Tibial nerve (tissue), 4 donors: ENCODE measurements around the gene ASGR2. TPM values are rescaled to one million over a fixed set of nuclear protein-coding genes. Genes with fewer than 3 reads are reported as not detected.
"Not testable (repeated sequence)": the region's sequence is repeated elsewhere in the genome, so short reads cannot be mapped to it uniquely, and the experiment has no call there.

Experiments
- DNase-seq, 2 donors: peaks; one replicate each; pipeline ENCODE4 v3.0.0-alpha.2; 2019; ENCODE audit warnings: low spot score in 2 of 2
- H3K27ac ChIP-seq, 4 donors: fragments of 200-600 bp; sonication (generic) in 3 of 4; one replicate each; pipeline ENCODE4 v1.5.1; 2017 to 2019; ENCODE audit warnings: mild to moderate bottlenecking in 1 of 4
- H3K27me3 ChIP-seq, 2 donors: fragments of 200-600 bp; sonication (generic) in 1 of 2; one replicate each; pipeline versions ENCODE4 v1.5.1 to v1.6.0; 2017 to 2019
- H3K36me3 ChIP-seq, 3 donors: fragments of 200-600 bp; sonication (generic); one replicate each; pipeline ENCODE4 v1.5.1; 2018 to 2019
- H3K4me1 ChIP-seq, 4 donors: fragments of 200-600 bp; sonication (generic) in 3 of 4; one replicate each; pipeline ENCODE4 v1.5.1; 2017 to 2019
- H3K4me3 ChIP-seq, 4 donors: fragments of 200-600 bp; sonication (generic) in 3 of 4; one replicate each; pipeline ENCODE4 v1.5.1; 2017 to 2019; ENCODE audit warnings: mild to moderate bottlenecking in 1 of 4, moderate library complexity in 1 of 4
- H3K9me3 ChIP-seq, 4 donors: fragments of 200-600 bp; sonication (generic) in 3 of 4; one replicate each; pipeline ENCODE4 v1.5.1; 2017 to 2019
- EP300 ChIP-seq, 2 donors: sonication (generic); formaldehyde crosslinking; IDR thresholded peaks; one replicate each; pipeline ENCODE4 v1.6.1; 2017; ENCODE audit warnings: antibody characterized with exemption in 2 of 2, mild to moderate bottlenecking in 1 of 2
- POLR2A ChIP-seq, 2 donors: fragments of 450-650 bp; IDR thresholded peaks; one replicate each; pipeline ENCODE4 v1.6.1; 2017; ENCODE audit warnings: antibody characterized with exemption in 2 of 2, mild to moderate bottlenecking in 2 of 2, moderate library complexity in 2 of 2
- WGBS, 2 donors: methylation state at CpG; one replicate each; pipeline ENCODE4 v1.1.5; 2018; 5-methylcytosine and 5-hydroxymethylcytosine counted together
- total RNA-seq, 4 donors: library from RNA; depleted of rRNA; stranded (reverse); fragments of >200 nt; gene quantifications; one replicate each; pipeline ENCODE4 v1.1.0, GENCODE V29; 2016
- TF ChIP-seq, protein P1 (sequence below), 5 experiments: fragments of 200-600 bp in 3 of 5; fragments of 450-650 bp in 2 of 5; sonication (generic) in 3 of 5; IDR thresholded peaks; one replicate each; pipeline ENCODE4 v1.5.1; 2016 to 2019; ENCODE audit warnings: antibody characterized with exemption in 5 of 5, mild to moderate bottlenecking in 3 of 5, moderate library complexity in 2 of 5

Gene ASGR2
- total RNA-seq, 4 donors from 2014 or later, result 0.60 TPM; not detected in 3

DNA sequence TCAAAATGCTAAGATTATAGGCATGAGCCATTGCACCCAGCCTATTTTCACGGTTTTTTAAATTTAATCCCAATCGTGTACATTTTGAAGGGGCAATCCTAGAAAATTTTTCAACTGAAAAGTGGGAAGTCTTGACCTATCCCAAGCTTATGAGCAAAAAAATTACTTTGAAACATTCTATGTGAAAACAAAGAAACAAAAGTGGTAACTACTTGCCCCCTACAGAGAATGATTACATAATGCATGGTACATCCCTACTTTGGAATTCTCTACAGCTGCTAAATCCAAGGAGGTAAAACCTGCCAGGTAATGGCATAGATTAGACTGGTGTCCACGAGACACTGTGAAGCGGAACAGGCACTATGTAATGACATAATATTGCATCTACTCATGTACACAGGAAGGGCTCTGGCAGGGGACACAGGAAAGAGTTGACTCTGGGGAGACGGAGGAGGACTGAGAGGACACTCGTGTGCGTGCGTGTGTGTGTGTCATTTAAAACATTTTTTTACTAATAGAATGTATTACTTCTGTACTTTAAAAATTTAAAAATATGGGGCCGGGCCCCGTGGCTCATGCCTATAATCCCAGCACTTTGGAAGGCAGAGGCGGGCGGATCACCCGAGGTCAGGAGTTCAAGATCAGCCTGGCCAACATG lies 15.7 kb downstream of the ASGR2 start:
- TF ChIP-seq POLR2A (IDR thresholded peaks at IDR 0.05), result no peak
- TF ChIP-seq, protein P1, sequence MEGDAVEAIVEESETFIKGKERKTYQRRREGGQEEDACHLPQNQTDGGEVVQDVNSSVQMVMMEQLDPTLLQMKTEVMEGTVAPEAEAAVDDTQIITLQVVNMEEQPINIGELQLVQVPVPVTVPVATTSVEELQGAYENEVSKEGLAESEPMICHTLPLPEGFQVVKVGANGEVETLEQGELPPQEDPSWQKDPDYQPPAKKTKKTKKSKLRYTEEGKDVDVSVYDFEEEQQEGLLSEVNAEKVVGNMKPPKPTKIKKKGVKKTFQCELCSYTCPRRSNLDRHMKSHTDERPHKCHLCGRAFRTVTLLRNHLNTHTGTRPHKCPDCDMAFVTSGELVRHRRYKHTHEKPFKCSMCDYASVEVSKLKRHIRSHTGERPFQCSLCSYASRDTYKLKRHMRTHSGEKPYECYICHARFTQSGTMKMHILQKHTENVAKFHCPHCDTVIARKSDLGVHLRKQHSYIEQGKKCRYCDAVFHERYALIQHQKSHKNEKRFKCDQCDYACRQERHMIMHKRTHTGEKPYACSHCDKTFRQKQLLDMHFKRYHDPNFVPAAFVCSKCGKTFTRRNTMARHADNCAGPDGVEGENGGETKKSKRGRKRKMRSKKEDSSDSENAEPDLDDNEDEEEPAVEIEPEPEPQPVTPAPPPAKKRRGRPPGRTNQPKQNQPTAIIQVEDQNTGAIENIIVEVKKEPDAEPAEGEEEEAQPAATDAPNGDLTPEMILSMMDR (IDR thresholded peaks at IDR 0.05), result no peak
- no peak for TF ChIP-seq EP300 (IDR thresholded peaks at IDR 0.05)
- Histone ChIP-seq H3K36me3 (no peaks in the 10 kb centered on the region), H3K27me3 (peaks cover 0 to 10% of the 10 kb centered on the region in 2 donors), H3K27ac (no peak overlapping the region), H3K4me1 (no peaks in the 10 kb centered on the region), H3K4me3 (no peak overlapping the region), H3K9me3 (no peaks in the 10 kb centered on the region)
- WGBS, 2 donors, result 78 to 79% methylated on average over 13 of the region's 13 CpGs
- DNase-seq, result no peak

DNA sequence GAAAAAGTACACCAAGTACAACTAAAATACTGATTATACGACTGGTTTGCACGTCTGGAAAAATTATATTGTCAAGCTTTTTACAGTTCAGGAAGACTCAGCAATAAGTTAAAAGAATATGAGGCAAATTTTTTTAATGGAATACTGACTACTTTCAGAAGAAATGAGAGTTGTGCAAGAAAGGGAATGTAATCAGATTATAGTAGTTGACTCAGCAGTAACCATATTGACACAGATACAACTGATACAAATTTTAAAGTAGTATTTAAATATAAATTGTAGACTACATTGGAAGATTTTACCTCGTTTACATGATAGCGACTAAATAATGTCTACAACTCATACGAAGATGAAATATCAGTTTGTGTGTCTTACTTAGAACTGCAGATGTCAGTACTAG lies 16.7 kb downstream of the ASGR2 start:
- DNase-seq, result no peak
- TF ChIP-seq EP300 (IDR thresholded peaks at IDR 0.05) (no peak), POLR2A (IDR thresholded peaks at IDR 0.05) (no peak)
- TF ChIP-seq, protein P1 (IDR thresholded peaks at IDR 0.05), result no peak
- H3K9me3 ChIP-seq, result no peaks in the 10 kb centered on the region
- no peaks in the 10 kb centered on the region for H3K4me1 ChIP-seq
- H3K27ac ChIP-seq, result no peak overlapping the region
- no peaks in the 10 kb centered on the region for H3K36me3 ChIP-seq
- H3K27me3 ChIP-seq, result peaks cover 0 to 9% of the 10 kb centered on the region in 2 donors
- H3K4me3 ChIP-seq, result no peak overlapping the region
- 75 to 79% methylated on average over 5 of the region's 5 CpGs for WGBS, 2 donors

DNA sequence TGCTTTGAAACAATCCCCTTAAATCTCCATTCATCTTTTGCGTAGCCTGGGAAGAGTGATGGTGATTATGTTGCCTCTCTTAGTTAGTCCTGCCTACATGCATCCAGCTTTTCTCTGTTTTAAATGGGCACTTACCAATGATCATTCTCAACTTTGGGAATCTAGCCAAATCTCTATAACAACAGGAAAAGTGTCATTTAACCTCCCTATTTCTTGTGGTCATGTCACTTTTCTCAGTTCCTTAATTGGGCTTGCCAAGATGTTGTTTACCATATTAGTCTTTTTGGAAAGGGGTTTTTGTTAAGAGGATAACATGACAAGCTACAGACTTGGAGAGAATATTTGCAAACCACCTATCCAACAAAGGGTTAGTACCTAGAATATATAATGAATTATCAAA lies 19.0 kb downstream of the ASGR2 start:
- no peaks in the 10 kb centered on the region for H3K9me3 ChIP-seq
- no peaks in the 10 kb centered on the region for H3K36me3 ChIP-seq
- TF ChIP-seq EP300 (IDR thresholded peaks at IDR 0.05), result peak in 1 of 2 donors; percentile 57
- TF ChIP-seq, protein P1 (IDR thresholded peaks at IDR 0.05), result no peak
- DNase-seq, result no peak
- no peak overlapping the region for H3K4me3 ChIP-seq
- H3K27ac ChIP-seq, result peak overlapping the region in 1 of 4 donors; percentile 6
- H3K27me3 ChIP-seq, result no peaks in the 10 kb centered on the region
- H3K4me1 ChIP-seq, result no peaks in the 10 kb centered on the region
- WGBS, 2 donors, result 66 to 81% methylated on average over 1 of the region's 1 CpG

DNA sequence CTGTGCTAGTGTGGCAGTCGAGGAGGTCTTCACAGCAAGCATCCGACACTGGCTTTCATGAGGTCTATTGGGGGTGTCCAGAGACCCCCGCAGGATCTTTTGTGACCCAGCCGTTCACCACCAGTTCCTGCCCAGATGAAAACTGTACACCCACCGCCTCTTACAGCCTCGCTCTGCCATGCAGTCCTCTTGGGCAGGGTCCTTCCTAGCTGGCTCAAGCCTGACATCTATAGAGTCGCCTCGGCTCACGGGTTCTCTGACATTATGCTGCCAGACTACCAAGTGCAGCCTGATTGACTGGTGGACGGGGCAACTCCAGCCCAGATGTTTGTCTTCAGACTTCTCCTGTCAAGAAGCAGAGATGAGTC lies 20.0 kb downstream of the ASGR2 start:
- no peaks in the 10 kb centered on the region for H3K36me3 ChIP-seq
- no peaks in the 10 kb centered on the region for H3K27me3 ChIP-seq
- peak overlapping the region in 1 of 4 donors; percentile 6 for H3K27ac ChIP-seq
- H3K4me3 ChIP-seq, result no peak overlapping the region
- WGBS, 2 donors, result 72 to 80% methylated on average over 10 of the region's 10 CpGs
- TF ChIP-seq EP300 (IDR thresholded peaks at IDR 0.05), result no peak
- TF ChIP-seq, protein P1 (IDR thresholded peaks at IDR 0.05), result no peak
- no peak for TF ChIP-seq POLR2A (IDR thresholded peaks at IDR 0.05)
- DNase-seq, result no peak
- H3K4me1 ChIP-seq, result no peaks in the 10 kb centered on the region
- peaks cover 0 to 8% (median 0%) of the 10 kb centered on the region in 4 donors for H3K9me3 ChIP-seq

DNA sequence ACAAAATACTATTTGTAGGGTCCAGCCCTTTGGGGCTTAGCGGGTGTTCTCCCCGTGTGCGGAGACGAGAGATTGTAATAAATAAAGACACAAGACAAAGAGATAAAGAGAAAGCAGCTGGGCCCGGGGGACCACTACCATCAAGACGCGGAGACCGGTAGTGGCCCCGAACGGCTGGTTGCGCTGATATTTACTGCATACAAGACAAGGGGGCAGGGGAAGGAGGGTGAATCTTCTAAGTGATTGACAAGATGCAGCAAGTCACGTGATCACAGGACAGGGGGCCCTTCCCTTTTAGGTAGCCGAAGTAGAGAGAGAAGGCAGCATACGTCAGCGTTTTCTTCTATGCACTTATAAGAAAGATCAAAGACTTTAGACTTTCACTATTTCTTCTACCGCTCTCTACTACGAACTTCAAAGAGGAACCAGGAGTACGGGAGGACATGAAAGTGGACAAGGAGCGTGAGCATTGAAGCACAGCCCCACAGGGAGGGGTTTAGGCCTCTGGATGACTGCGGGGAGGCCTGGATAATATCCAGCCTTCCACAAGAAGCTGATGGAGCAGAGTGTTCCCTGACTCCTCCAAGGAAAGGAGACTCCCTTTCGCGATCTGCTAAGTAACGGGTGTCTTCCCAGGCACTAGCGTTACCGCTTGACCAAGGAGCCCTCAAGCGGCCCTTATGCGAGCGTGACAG lies 23.2 kb downstream of the ASGR2 start:
- H3K4me1 ChIP-seq, H3K36me3 ChIP-seq, H3K27me3 ChIP-seq, DNase-seq, H3K4me3 ChIP-seq, H3K27ac ChIP-seq: not testable (repeated sequence)
- WGBS, 2 donors, result 63 to 72% methylated on average over 22 to 26 of the region's 28 CpGs
- peaks cover 0 to 12% (median 0%) of the 10 kb centered on the region in 4 donors for H3K9me3 ChIP-seq

DNA sequence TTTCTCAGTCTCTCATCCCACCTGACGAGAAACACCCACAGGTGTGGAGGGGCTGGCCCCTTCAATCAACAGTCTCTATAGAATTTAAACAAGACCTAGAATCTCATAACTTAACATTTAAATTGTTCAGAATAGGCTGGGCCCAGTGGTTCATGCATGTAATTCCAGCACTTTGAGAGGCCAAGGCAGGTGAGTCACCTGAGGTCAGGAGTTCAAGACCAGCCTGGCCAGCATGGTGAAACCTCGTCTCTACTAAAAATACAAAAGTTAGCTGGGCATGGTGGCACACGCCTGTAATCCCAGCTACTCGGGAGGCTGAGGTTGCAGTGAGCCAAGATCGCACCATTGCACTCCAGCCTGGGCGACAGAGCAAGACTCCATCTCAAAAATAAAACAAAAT lies 25.1 kb downstream of the ASGR2 start:
- not testable (repeated sequence) for H3K36me3 ChIP-seq, H3K4me3 ChIP-seq, H3K27me3 ChIP-seq, H3K27ac ChIP-seq, H3K4me1 ChIP-seq, DNase-seq
- peaks cover 0 to 12% (median 0%) of the 10 kb centered on the region in 4 donors for H3K9me3 ChIP-seq
- 90 to 91% methylated on average over 6 of the region's 6 CpGs for WGBS, 2 donors

DNA sequence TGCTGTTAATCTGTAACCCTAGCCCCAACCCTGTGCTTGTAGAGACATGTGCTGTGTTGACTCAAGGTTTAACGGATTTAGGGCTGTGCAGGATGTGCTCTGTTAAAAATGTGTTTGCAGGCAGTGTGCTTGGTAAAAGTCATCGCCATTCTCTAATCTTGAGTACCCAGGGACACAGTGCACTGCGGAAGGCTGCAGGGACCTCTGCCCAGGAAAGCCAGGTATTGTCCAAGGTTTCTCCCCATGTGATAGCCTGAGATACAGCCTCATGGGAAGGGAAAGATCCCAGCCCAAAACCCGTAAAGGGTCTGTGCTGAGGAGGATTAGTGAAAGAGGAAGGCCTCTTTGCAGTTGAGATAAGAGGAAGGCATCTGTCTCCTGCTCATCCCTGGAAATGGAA lies 26.2 kb downstream of the ASGR2 start:
- not testable (repeated sequence) for DNase-seq, H3K4me3 ChIP-seq, H3K36me3 ChIP-seq, H3K4me1 ChIP-seq, H3K27ac ChIP-seq, H3K27me3 ChIP-seq
- peaks cover 0 to 12% (median 0%) of the 10 kb centered on the region in 4 donors for H3K9me3 ChIP-seq
- 63 to 71% methylated on average over 4 of the region's 4 CpGs for WGBS, 2 donors
